GM18505 (cell line): ENCODE data around the gene CELF1.
"Not testable (repeated sequence)": the region's sequence is repeated elsewhere in the genome, so short reads cannot be mapped to it uniquely, and the experiment has no call there.

ENCODE experiments used
- ATAC-seq: cut with Tn5 transposase; IDR thresholded peaks from one replicate; pipeline ENCODE4 v1.9.1; 2021; ENCODE audit not compliant: unreplicated experiment
- POLR2A ChIP-seq: IDR thresholded peaks from 4 replicates; pipeline ENCODE4 v1.6.1; 2011; ENCODE audit warnings: borderline replicate concordance; ENCODE audit not compliant: insufficient read depth, insufficient read length; ENCODE audit errors: extremely low read depth

CELF1 gene

DNA sequence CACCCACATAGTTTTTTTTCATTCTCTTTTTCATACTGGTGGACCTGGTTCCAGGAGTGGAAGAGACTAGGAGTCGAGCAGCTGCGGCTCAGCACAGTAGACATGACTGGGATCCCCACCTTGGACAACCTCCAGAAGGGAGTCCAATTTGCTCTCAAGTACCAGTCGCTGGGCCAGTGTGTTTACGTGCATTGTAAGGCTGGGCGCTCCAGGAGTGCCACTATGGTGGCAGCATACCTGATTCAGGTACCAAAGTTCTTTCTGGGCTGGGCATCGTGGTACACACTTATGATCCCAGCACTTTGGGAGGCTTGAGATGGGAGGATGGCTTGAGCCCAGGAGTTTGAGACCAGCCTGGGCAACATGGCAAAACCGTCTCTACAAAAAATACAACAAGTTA, 16.7 kb upstream of the CELF1 start:
- no peak for TF ChIP-seq POLR2A
- ATAC-seq: no peak

DNA sequence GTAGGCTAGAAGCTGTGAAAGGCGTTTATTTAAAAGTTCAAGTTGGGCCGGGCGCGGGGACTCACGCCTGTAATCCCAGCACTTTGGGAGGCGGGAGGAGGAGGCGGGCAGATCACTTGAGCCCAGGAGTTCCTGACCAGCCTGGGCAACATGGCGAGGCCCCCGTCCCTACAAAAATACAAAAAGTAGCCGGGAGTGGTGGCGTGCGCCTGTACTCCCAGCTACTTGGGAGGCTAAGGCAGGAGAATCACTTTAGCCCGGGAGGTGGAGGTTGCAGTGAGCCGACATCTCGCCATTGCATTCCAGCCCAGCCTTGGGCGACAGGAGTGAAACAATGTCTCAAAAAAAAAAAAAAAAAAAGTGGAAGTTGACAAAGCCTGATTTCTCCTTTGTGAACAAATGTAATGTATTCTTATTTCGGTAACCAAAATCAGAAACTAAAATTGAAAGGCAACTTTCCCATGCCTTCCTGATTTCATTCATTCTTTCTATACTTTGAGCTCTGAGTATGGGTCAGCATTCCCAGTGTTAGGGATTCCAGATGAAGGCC, 13.3 kb upstream of the CELF1 start:
- peak; percentile 6 for ATAC-seq
- no peak for TF ChIP-seq POLR2A

DNA sequence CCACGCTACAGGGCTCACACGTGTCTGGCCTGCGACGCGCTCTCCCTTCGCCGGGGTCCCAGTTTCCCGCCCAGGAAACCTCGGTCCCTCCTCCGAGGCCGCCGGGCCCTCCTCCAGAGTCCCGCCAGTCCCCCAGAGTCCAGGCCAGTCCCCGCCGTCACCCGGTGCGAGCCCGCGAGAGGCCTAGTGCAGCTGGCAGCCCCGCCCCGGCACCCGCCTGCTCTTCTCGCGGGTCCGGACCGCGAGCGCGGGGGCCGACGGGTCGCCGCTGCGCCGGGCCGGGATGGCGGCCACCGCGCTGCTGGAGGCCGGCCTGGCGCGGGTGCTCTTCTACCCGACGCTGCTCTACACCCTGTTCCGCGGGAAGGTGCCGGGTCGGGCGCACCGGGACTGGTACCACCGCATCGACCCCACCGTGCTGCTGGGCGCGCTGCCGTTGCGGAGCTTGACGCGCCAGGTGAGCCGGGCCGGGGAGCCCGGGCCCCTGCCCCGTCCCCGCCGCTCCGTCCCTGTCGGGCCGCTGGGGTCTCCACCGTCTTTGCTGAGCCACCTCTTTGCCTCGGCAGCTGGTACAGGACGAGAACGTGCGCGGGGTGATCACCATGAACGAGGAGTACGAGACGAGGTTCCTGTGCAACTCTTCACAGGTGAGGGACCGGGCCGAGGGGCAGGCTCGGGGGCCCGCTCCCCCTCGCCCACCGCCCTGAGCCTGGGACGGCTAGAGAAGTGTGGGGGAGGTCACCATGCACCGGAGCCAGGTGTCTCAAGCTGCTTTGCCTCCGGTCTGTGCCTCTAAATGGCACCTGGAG, 12.6 kb upstream of the CELF1 start, which contains the start of gene PTPMT1:
Gene PTPMT1, plus strand, starts transcription at position 260 of the 809 bp plus-strand sequence. Its CDS starts 24 bp downstream, at position 284.
- peak; percentile 87 for ATAC-seq
- TF ChIP-seq POLR2A: peak; percentile 88

DNA sequence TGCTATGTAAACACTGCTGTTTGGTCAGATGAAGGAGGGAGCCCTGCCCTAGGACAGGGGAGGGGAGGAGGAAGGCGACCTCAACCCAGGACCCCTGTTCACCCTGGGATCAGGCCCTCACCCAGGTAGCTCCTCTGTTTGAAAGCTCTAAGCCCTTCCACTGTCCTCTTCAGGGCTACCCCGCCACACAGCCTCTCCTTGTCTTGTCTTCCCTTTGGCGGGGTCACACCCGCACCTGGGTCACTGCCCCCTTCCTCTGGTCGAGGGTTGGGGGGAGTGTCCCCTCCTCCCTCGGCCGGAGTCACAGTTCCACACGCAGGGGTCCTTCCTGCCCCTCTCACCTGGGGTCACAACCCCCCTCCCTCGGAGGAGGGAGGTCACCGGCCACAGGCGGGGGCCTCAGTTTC, 12.0 kb upstream of the CELF1 start:
- ATAC-seq: no peak
- no peak for TF ChIP-seq POLR2A

DNA sequence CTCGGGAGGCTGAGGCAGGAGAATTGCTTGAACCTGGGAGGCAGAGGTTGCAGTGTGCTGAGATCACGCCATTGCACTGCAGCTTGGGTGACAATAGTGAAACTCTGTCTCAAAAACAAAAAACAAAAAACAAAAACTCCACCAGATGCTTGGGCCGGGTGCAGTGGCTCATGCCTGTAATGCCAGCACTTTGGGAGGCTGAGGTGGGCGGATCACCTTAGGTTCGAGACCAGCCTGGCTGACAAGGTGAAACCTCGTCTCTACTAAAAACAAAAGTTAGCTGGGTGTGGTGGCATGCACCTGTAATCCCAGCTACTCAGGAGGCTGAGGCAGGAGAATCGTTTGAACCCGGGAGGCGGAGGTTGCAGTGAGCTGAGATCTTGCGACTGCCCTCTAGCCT, 11.4 kb upstream of the CELF1 start:
- ATAC-seq: not testable (repeated sequence)

DNA sequence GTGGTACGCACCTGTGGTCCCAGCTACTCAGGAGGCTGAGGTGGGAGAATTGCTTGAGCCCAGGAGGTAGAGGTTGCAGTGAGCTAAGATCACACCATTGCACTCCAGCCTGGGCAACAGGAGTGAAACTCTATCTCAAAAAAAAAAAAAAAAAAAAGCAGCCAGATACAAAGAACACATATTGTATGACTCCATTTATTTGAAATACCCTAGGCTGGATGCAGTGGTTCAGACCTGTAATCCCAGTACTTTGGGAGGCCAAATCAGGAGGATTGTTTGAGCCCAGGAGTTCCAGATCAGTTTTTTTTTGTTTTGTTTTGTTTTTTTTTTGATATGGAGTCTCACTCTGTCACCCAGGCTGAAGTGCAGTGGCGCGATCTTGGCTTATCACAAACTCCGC, 9.5 kb upstream of the CELF1 start:
- not testable (repeated sequence) for ATAC-seq

- TF ChIP-seq POLR2A: no peak
- ATAC-seq: no peak
Observed at GRCh38 chr11:47560426-47560825, 7.5 kb upstream of the CELF1 start.

DNA sequence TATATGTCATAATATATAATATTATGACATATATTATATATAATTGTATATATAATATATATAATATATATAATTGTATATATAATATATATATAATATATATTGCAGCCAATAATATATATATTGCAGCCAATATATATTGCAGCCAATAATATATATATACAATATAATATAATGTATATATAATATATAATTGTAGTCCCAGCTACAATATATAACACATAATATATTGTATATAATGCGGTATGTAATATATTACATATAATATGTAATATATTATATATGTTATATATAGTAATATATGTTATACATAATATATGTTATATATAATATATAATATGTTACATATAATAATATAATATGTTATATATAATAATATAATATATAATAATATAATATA, 5.8 kb upstream of the CELF1 start:
- no peak for TF ChIP-seq POLR2A
- ATAC-seq: no peak

GRCh38 chr11:47557004-47557403, 4.1 kb upstream of the CELF1 start:
- not testable (repeated sequence) for ATAC-seq

GRCh38 chr11:47553406-47553743, 443 bp upstream of the CELF1 start:
- TF ChIP-seq POLR2A: no peak
- ATAC-seq: peak; percentile 24

GRCh38 chr11:47552056-47552565, 821 bp downstream of the CELF1 start:
- ATAC-seq: peak; percentile 3
- TF ChIP-seq POLR2A: no peak

- no peak for ATAC-seq
Observed at GRCh38 chr11:47551086-47551485, 1.8 kb downstream of the CELF1 start.

DNA sequence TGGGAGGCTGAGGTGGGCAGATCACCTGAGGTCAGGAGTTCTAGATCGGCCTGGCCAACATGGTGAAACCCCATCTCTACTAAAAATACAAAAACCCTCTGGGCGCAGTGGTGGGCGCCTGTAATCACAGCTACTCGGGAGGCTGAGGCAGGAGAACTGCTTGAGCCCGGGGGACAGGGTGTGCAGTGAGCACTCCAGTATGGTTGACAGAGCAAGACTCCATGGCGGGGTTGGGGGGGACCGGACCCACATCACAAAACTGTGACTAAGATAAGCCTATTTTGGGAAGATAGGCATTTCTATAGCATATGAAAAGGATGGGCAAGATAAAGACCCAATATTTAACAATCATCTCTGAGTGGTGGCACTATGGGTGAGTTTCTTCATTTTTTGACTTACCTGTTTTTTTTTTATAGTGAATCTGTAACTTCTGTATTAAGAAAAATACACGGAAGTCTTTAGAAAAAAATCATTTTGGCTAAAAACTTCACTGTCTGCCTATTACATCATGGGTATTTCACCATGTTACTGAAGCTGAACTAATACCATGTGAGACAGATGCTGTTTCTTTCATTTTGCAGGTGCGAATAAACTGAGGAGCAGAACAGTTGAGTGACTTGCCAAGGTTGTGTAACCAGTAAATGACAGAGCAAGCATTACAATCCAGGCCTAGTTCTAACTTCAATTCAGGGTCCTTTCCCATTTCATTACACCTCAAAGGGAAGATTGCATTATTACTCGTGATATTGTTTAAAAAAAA, 2.5 kb downstream of the CELF1 start:
- no peak for TF ChIP-seq POLR2A
- no peak for ATAC-seq

More at GRCh38 chr11:47551086-47551485, 1.8 kb downstream of the CELF1 start:
- TF ChIP-seq POLR2A: no peak

DNA sequence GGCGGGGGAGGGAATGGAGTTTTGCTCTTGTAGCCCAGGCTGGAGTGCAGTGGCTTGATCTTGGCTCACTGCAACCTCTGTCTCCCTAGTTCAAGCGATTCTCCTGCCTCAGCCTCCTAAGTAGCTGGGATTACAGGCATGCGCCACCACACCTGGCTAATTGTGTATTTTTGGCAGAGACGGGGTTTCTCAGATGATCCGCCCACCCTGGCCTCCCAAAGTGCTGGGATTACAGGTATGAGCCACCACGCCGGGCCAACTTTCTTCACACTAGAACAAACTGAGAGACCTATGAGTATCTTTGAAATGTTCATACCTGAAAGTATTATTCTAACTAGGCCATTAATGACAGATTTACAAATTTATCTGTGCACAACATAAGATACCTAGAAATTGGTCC, 6.7 kb downstream of the CELF1 start:
- ATAC-seq: not testable (repeated sequence)
